NCI-H2029 (cell line): ENCODE measurements around the gene NBL1.
"Not testable (repeated sequence)": the region's sequence is repeated elsewhere in the genome, so short reads cannot be mapped to it uniquely, and the experiment has no call there.

Source experiments
- DNase-seq: peaks from one replicate; lab custom pipeline; 2025; lab: John Stamatoyannopoulos, UW

NBL1 gene

GRCh38 chr1:19622204-19622603 is 21.9 kb upstream of the NBL1 start:
- DNase-seq: no peak

GRCh38 chr1:19623523-19623922 is 20.6 kb upstream of the NBL1 start:
- DNase-seq: no peak

- no peak for DNase-seq
These were observed 18.7 kb upstream of the NBL1 start for GRCh38 chr1:19625291-19625937.

DNA sequence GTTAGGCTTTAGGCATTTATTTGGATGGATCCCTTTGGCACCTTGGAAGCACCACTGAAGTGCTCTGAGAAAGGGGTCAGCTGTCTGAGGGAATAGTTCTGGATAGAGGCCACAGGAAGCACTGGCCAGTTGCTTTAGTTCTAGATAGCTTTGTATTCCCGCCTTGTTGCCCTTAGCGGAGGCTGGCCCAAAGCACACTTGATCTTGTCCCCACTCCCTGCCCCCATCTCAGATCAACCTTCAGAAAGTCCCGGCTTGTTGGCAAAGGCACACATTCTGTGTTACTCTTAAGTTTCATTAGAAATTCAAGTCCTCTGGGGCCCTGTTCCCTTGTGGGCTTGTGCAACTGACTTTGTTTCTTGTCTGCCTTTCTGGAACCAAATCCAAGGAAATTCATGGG is 15.2 kb upstream of the NBL1 start:
- no peak for DNase-seq

GRCh38 chr1:19629357-19629756 is 14.8 kb upstream of the NBL1 start:
- DNase-seq: no peak

GRCh38 chr1:19630192-19630591 is 13.9 kb upstream of the NBL1 start:
- DNase-seq: not testable (repeated sequence)

DNA sequence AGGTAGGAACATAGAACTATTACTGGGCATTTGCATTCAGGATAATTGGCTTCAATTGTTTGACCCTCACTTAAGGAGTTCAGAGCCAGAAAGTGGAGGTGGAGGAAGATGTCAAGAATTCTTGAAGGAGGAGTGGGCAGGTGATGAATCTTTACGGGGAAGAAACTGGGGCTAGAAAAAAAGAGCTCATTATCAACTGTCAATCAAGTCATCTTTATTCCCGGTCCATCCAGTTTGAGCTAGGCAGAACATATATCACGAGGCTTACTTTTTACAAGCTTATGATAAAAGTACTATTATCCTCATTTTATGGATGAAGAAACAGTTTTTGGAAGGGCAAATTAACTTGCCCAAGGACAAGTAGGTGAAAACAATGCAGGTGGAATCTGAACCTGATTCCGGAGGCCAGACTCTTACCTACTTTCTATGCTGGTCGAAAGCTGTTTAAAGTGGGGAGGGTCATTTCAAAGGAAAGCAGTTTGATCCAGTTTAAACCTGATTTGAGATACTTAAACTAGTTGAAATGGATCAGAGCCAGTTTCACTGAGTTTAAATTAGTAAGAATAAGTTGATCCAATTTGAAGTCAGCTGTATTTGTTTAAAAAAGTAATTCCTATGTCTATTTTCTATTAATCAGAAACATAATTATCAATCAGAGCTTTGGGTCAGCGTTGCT is 13.3 kb upstream of the NBL1 start:
- no peak for DNase-seq

DNA sequence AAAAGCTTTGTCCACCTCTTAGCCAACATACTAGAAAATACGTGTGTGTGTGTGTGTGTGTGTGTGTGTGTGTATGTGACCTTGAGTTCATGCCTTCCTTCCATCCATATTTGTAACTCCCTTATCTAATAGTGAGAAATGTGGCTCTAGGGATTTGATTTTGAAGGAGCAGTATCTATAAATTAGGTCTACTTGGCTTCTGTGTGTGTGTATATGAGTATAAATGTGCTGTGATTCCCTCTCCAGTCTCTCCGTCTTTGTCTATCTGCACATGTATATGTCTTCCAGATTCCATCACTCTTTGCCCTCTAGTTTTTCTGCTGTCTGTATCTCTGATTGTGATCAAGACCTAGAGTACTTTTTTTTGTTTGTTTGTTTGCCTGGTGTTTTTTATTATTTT is 11.9 kb upstream of the NBL1 start:
- DNase-seq: no peak

DNA sequence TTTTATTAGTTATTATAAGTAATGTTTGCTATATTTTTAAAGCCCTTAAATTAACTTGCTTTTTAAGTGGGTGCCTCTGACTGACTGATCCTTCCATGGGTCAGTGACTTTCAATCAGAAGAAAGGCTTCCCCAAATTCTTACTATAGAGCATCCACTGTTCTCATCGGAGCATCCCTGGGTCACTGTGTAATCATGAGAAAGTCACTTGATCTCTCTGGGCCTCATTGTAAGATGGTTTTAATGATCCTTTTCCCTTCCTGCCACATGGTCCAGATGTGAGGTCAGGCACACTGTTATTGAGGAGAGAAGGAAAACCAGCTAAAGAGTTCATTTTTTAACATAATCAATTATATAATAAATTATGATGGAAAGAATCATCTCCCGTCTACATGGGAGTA is 11.0 kb upstream of the NBL1 start:
- DNase-seq: no peak

GRCh38 chr1:19635064-19635463 is 9.0 kb upstream of the NBL1 start:
- DNase-seq: not testable (repeated sequence)

DNA sequence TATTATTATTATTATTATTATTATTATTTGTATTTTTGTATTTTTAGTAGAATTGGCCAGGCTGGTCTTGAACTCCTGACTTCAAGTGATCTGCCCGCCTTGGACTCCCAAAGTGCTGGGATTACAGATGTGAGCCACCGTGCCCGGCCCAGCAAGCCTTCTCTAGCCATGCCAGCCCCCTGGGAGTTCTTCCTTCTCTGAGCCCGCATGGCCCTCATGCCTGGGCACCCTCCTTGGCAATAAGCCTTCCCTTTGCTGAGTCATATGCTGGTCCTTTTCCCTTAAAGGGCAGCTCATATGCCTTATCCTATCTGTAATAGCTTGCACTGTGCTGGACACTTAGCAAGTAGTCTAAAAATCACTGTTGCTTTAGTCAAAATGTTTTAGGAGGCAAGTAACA is 8.5 kb upstream of the NBL1 start:
- DNase-seq: no peak

DNA sequence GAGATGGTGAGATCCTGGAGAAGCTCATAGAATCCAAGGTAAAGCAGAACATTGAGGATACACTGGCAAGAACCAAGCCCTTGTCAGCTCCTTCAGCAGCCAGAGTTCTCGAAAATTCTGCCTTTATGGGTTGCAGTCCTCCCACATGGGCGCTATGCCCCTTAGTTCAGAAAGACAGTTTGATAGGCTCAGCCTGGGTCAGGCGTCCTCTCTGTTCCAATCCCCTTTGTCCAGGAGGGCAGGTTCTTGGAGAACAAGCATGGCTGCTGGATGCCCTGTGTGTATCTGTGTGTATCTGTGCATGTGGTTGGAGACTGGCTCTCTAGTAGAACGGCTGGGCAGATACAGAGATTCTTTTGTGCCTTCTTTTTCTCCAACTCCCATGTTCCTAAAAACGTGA is 8.0 kb upstream of the NBL1 start:
- no peak for DNase-seq

GRCh38 chr1:19636749-19637148 is 7.4 kb upstream of the NBL1 start:
- DNase-seq: not testable (repeated sequence)

DNA sequence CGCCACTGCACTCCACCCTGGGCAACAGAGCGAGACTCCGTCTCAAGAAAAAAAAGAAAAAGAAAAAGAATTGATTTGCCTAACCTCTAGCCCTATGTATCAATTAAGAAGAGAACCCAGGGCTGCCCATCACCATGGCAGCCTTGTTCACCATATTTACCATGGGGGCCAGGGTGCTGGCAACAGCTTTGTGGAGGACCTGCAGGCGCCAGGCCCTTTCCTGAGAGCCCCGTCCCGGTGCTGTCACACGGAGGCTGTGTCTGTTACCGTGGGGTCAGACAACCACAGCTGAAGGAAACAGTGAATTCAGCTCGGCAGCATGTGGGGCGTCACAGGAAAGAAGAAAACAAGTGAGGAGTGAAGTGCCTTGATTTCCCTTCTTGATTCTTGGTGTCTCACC is 6.5 kb upstream of the NBL1 start:
- no peak for DNase-seq

DNA sequence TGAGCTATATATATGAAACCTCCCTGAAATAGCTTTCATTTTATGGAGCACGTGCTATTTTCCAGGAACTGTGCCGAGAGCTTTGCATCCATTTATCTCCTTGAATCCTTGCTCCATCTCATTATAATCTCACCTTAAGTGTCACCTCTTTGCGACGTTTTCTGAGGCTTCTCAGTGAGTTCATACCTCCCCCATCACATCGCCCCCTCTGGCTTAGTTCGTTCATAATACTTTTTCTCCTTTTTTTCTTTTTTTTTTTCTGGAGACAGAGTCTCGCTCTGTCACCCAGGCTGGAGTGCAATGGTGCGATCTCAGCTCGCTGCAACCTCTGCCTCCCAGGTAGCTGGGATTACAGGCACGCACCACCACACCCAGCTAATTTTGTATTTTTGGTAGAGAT is 4.9 kb upstream of the NBL1 start:
- DNase-seq: not testable (repeated sequence)

DNA sequence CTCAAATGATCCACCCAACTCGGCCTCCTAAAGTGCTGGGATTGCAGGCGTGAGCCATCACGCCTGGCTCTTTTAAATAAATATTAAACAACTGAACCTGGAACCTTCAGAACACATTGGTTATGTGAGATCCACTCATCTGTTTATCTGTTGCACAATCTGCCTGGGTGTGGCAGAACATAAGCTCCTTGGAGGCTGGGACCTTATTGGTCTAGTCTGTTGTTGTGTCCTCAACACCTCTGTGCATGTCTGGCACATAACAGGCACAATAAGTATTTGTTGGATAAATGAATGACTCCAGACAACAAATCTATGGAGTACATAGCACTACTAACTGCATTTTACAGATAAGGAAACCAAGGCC is 4.1 kb upstream of the NBL1 start:
- peak; percentile 29 for DNase-seq

- DNase-seq: peak; percentile 31
These were observed 3.5 kb upstream of the NBL1 start for GRCh38 chr1:19640363-19641316.

GRCh38 chr1:19643121-19643520 is 990 bp upstream of the NBL1 start:
- no peak for DNase-seq

- DNase-seq: no peak
These were observed 227 bp downstream of the NBL1 start for GRCh38 chr1:19644395-19644680.

DNA sequence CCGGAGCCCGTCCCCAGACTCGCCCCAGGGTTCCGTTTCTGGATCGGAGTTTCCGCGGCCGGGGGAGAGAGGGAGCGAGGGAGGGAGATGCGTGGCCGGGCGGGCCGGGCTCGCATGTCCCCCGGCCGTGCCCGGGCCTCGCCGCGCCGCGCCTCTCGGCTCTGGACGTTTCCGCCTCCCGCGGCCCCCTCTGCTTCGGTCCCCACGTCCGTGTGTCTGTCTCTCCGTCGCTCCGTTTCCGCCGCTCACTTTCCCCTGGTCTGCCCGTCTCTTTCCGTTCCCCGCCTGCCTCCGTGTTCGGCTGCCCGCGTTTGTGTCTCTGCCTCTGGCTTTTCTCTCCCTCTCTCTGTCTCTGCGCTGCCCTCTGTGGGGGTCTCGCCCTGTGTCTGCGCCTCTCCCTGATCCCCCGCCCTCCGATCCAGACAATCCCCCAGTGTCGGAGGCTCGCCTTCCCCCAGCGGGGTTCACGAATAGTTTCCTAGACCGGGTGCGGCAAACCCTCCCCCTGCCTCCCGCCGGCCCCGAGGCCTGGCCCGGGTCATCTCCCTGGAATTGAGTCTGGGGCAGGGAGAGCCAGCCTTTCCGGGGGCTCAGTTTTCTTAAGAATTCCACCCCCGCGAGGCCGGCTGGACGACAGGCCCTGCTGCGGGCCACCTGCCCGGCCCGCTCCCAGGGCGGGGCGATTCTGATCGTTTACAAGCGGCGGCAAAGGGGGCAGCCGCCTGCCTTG is 735 bp downstream of the NBL1 start:
- DNase-seq: no peak

DNA sequence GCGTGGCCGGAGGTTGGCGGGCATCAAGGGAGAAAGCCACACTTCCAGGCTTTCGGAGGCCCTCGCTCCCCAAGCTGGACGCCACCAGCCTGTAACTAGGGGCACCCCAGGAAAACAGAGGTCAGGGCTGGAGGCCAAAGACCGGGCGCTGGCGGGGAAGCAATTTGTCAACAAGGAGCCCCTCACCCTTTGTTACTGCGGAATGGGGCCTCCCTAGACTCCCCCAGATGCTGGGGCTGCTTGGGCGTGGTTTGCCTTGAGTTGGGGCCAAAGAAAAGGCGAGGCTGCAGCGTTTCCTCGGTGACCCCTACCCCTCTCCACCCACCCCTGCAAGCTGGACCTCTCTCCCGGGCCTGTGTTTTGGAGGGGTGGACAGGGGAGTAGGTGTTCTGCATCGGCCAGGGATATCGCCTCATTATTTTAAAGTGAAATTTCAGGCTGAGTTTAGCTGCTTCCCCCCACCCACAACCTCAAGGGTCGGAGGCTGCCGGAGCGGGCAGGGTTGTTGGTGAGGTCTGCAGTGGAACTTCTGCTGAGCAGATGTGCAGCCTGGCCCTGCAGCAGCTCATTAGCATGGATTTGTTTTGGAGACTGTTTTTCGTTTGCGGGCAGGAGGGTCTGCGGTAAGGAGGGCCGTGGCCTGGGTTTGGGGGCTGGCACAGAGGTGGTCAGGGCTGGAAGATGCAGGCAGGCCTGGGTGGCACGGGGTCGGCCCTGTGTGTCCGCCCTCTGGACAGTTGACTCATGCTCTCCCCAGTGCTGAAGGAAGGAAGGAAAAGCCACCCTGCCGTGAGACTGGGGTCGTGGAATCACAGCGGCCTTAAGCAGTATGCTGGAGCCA is 1.5 kb downstream of the NBL1 start:
- DNase-seq: no peak
